ENCODE data around the gene TTLL8.

Gene TTLL8

DNA sequence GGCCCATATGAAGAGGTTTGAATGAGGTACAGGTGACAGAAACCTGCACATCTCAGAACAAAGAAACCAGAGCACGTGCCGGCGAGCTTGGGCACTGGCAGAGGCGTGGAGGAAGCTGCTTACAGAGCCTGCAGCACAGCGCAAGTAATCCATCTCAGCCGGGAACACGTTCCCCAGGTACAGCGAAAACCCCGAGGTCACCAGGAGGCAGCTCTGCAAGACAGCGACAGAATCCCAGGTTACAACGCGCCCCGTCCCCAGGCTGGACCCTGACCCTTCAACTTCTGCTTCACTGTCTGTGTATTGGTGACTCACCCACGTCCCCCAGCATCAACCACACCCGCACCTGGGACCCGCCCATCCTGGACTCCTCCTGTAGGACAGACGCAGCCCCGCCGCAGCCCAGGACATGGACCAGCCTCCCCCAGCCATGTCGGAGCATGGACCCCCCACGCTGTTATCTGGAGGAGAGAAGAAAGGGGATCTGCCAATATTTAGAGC is 24.9 kb upstream of the TTLL8 start:
- no peak for DNase-seq (ENCODE audit: low spot score)

DNA sequence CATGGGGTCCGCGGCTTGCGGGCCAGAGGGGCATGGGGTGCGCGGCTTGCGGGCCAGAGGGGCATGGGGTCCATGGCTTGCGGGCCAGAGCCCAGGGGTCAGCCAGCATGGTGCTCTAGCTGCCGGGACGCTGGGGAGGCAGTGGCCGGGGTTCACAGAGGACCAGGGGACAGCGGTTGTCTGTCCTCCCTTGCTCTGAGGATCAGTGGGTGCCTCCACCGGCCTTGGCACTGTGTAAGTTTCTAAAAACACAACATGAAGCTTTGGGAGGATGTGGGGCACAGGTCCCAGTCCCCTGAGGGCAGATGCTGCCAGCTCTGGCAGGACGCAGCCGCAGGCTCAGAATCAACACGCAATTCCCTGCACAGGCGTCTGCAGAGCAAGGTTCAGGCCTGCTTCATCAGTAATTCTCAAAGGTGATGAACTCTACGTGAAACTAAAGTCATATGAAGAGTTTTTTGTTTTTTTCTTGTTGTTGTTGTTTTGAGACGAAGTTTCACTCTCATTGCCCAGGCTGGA is 24.2 kb upstream of the TTLL8 start:
- DNase-seq (ENCODE audit: low spot score), result no peak

DNA sequence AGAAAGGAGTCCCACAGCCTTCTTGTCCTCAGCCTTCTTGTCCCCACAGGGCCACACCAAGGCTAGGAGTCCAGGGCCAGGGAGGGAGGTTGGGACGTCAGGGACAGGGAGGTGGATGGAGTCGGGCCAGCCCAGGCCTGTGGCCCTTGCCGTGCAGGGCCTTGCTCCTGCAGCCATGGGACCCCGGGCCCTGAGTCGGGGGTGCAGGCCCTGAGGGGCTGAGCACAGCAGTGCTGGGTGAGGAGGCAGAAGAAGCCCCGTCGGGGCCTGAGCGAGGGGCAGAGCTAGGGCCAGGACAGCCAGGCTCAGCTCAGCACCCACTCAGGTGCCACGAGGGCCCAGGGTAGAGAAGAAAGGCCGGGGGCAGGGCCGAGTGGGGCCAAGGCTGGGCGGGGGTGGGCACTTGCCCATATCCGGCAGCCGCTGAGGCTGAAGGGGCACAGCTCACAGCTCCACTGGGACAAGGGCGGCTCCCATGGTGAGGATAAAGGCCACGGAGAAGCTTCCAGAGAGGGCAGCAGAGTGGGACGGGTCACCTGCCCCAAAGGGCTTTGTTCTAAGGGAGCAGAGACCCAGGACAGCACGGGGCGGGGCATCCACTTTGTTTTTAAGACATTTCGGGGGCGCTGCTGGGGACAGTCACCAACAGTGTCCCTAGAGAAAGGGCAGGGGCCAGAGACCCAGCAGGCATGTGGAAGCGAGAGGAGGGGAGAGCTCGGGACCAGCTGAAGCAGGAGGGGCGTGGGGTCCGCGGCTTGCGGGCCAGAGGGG is 23.5 kb upstream of the TTLL8 start:
- DNase-seq (ENCODE audit: low spot score), result no peak

DNA sequence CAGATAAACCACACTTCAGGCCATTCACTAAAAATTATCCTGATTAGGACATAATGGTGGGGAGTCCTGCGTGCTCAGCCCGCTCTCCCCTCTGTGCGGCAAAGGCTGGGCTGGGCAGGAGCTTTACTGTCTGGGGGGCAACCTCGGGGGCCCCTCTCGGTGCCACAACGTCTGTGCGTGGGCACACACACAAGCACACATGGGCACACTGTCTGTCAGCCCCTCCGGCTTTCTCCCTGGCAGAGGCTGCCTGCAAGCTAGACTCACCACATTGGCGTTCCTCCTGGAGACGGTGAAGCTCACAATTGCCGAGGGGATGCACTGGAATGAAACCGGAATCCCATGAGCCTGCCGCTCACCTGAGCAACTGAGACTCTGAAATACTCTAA is 22.0 kb upstream of the TTLL8 start:
- DNase-seq (ENCODE audit: low spot score), result no peak

DNA sequence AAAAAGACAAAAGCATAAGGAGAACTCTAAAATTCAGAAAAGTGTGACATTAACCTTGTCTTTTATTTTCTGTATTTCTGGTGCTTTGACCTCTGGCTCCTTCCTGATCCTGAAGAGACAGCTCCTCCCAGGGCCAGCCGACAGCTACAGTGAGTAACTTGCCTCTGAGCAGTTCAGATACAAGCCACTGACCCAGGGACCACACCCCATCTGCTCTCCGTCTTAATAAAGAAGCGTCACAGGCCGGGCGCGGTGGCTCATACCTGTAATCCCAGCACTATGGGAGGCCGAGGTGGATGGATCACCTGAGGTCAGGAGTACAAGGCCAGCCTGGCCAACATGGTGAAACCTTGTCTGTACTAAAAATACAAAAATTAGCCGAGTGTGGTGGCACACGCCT is 20.7 kb upstream of the TTLL8 start:
- no peak for DNase-seq (ENCODE audit: low spot score)

- DNase-seq (ENCODE audit: low spot score), result no peak
Observed at GRCh38 chr22:50078246-50078645, 20.1 kb upstream of the TTLL8 start.

DNA sequence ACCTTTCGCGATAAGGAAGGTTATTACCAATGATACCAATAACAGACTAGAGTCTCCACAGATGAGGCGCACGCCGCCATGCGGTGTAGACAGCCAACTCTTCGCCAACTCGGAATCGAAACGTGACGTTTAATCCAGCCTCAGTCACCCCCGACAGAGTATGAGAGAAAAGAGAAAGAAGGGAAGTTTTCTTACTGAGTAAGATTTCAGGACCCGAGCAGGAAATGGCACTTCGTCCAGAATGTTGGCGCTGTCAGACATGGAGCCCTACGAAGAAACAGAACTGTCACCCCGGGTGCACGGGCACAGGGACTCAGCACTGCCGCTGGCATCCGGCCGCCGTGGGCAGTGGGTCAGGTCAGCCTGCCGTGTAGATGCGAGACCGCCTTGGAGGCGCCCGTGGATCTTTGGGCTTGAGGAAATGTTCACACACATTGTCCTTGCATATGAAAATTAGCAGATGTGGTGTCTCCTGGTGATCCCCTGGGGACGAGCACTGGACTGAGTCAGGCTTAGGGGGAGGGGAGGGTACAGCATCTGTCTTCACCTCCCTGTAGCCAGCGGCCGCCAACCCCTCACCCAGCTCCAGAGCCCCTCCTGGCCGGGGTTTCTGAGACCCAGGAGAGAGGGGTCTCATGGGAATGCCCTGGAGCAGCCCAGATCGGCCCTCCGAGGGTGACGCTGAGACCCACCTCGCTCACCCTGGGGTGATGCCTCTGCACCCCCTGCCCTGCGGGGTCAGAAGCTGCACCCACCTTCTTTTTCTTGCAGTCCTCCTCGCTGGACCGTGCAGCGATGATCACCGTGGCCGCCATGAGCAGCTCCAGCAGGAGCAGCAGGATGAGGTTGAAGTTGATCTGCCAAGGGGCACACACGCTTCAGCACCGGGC is 18.8 kb upstream of the TTLL8 start:
- DNase-seq (ENCODE audit: low spot score), result no peak

DNA sequence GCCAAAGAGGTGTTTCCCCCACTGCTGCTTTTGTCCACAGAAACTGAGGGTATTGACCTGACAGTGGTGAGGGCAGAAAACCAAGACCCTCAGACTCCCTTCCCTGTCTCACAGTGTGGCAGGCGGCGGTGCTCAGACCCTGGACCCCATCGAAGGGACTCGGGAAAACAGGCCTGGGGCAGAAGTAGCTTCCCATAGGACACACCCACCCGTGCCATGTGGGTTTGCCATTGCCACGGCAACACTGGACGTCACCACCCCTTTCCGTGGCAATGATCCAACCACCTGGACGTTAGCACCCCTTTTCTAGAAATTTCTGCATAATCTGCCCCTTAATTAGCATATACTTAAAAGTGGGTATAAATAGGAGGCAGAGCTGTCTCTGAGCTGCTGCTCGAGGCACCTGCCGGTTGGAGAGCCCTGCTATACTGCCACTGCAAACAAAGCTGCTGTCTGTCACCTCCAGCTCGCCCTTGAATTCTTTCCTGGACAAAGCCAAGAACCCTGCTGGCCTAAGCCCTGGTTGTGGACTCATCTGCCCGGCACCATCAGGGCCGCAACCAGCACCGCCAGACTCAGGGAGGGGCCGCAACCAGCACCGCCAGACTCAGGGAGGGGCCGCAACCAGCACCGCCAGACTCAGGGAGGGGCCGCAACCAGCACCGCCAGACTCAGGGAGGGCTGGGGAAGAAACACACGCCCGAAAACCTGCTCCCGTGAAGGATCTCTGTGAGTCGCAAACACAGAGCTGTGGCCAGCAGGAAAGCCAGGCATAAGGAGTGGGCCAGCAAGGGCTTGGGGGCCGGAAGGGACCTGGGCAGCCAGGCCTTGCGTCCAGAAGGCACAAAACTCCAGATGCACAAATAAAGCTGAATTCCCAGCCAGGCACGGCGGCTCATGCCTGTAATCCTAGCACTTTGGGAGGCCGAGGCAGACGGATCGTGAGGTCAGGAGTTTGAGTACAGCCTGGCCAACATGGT is 16.7 kb upstream of the TTLL8 start:
- DNase-seq (ENCODE audit: low spot score), result no peak

DNA sequence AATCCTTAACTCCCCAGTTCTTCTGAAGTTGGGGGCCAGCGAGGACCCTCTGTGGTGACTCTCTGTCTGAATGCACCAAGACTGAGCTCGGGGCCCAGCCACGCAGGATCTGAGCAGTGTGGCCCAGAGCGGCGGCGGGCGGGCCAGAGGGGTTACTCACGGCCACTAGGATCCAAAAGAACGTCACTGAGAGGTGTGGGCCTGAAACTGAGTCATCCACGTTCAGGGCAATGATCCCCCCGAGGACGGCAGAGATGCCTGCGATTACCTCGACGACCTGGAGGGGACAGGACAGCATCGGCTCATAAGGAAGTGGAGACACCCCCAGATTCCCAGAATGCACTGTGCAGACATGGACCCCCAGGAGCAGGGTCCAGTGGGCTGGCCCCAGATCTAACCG is 16.0 kb upstream of the TTLL8 start:
- DNase-seq (ENCODE audit: low spot score), result peak; percentile 70

DNA sequence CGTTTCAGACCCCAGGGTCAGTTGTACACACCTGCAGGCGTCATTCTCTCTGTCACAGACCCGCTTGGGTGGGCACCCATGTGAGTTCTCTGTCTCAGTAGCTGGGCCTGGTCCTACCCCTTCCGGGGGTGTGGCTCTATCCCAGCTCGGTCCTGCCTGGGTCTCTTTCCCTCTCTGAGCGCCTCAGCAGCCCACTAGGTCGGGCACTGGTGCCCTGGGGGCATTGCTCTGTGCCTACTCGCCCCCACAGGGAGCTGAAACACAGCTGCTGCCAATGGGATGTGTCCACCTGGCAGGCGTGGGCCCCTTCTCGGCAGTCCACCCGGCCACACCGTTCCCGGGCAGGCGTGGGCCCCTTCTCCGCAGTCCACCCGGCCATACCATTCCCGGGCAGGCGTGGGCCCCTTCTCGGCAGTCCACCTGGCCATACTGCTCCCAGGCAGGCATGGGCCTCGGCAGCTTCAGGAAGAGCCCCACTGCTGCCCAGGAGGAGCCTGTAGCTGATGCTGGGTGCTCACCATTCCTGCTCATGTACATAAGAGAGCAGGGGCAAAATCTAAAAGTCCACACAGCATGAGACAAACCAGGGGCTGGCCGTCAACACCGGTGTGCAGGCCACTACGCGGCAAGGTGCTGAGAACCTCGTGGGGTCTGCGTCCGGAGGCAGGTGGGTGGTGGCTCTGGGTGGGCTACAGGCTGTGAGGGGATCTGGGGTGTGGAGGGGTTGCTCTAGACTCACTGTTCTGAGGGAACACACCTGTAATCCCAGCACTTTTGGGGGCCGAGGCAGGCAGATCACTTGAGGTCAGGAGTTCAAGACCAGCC is 14.8 kb upstream of the TTLL8 start:
- no peak for DNase-seq (ENCODE audit: low spot score)

DNA sequence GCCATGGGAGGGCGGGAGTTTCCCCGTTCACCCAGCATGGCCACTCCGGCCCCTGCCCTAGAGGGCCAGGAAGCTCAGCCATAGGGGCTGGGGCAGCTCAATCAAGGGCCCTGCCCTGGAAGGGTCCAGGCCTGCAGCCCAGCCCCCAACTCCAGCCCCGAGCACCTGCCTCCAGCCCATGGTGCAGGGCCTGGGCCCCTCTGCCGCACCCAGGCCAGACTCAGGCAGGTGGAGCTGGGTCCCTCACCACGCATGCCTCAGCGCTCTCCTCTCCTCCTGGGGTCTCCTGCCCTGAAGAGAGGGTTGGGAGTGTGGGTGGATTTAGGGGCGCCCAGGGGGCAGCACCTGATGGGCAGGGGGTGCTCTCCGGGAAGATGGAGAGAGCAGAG is 14.1 kb upstream of the TTLL8 start:
- DNase-seq (ENCODE audit: low spot score), result no peak

DNA sequence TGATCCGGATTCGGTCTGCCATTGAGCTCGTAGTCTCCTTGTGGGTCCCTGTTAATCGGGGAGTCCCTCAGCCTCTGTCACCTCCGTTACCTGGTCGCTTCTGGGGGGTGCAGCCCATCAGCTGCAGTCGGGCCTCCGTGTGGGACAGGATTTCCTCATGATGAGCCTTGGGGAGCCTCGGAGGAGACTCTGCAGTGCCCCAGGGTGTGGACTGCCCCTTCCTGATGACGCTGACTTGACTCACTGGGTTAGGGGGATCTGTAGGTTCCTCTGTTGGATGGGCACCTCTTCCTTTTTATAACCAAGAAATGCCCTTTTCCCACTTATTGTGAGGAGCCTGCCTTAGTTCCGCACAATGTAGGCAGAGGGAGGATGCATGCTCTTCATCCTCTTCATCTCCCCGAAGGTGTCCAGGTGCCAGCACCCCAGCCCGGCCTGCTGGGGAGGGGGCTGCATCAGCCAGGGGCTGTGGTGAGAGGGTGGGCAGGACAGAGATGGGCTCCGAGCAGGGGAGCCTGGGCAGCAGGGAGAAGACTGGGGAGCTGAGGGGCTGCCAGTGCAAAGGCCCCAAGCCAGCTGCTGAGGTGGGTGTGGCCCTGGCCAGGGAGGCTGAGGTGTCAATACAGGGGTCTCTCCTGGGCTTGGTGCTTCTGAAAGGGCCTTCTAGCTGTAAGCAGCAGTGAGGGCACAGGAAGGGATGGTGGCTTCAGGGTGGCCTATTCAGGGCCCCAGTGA is 13.5 kb upstream of the TTLL8 start:
- DNase-seq (ENCODE audit: low spot score), result no peak

DNA sequence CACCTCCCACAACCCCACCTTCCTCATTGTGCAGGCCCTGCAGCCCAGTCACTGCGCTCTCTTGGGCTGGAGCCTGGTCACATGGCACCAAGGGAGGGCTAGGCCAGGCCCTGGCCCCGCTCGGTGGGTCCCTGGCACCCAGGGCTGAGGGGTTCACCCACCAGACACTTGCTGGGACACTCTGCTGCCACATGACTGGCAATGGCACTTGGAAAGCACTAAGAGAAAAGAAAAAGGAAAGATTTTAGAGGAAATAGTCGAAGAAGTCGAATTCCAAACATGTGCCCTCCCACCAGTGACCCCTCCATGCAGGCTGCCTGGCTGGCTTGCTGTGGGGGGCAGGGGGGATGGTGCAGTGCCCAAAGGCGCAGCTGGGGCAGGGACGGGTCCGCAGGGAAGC is 12.3 kb upstream of the TTLL8 start:
- no peak for DNase-seq (ENCODE audit: low spot score)

GRCh38 chr22:50068096-50068495 is 10.0 kb upstream of the TTLL8 start:
- no peak for DNase-seq (ENCODE audit: low spot score)

GRCh38 chr22:50067244-50067643 is 9.1 kb upstream of the TTLL8 start:
- DNase-seq (ENCODE audit: low spot score), result no peak

GRCh38 chr22:50064453-50064852 is 6.4 kb upstream of the TTLL8 start:
- no peak for DNase-seq (ENCODE audit: low spot score)

- DNase-seq (ENCODE audit: low spot score), result no peak
Observed at GRCh38 chr22:50063589-50064393, 5.7 kb upstream of the TTLL8 start.

DNA sequence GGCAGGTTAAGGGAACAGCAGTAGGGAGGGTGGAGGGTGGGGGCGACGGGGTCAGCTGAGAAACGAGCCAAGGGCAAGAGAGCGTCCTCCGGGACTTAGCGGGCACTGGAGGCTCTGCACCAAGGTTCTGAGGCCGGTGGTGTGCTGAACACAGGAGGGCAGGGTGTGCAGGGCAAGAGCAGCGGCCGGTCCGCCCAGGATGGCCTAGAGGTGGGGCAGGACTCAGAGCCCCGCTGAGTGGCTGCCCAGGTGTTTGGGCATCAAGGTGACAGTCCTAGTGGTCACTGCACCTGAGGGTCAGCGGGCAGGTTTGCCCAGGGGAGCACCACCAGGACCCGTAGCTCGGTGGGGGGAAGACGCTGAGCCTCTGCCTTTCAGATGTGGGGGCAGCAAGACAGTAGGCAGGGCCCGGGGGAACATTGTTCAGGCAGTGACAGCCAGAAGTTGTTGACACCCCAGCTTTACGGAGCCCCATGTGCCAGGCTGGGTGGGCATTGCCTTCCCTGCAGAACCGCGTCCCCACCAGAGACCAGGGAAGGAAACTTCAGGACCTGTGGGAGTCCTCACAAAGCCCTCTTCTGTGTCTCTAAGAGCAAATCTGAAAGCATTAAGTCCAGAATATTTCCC is 4.5 kb upstream of the TTLL8 start:
- DNase-seq (ENCODE audit: low spot score), result no peak

DNA sequence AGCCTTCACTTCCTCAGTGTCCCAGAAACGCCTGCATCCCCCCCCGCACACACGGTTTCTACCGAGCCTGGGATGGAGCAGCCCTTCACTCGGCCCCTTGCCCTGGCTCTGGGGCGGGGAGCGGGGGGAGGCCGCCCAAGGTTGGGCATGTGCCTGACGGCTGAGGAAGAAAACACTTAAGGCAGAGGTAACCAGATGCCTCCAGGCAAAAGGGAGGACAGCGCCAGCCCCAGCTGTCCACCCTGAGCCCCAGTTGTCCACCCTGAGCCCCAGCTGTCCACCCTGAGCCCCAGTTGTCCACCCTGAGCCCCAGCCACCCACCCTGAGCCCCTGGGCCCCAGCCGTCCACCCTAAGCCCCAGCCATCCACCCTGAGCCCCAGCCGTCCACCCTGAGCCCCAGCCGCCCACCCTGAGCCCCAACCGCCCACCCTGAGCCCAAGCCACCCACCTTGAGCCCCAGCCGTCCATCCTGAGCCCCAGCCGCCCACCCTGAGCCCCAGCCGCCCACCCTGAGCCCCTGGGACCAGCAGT is 3.8 kb upstream of the TTLL8 start:
- no peak for DNase-seq (ENCODE audit: low spot score)

Measured in iPS-NIHi11 (cell line).